ENCODE measurements around the gene EFTUD2.

The EFTUD2 gene

GRCh38 chr17:44850025-44850424 is 49.2 kb downstream of the EFTUD2 start:
- no peak for TF ChIP-seq CEBPB (IDR thresholded peaks at IDR 0.05)
- no peak for TF ChIP-seq NFIC (IDR thresholded peaks at IDR 0.05)
- no peak for TF ChIP-seq MAX (IDR thresholded peaks at IDR 0.05)
- no peak for TF ChIP-seq FOXM1 (IDR thresholded peaks at IDR 0.05; ENCODE audit: borderline replicate concordance, low read depth)
- no peak for TF ChIP-seq EP300 (IDR thresholded peaks at IDR 0.05; ENCODE audit: borderline replicate concordance)
- no peak for TF ChIP-seq USF1 (IDR thresholded peaks at IDR 0.05)

- TF ChIP-seq FOXM1 (IDR thresholded peaks at IDR 0.05; ENCODE audit: borderline replicate concordance, low read depth), result no peak
- no peak for TF ChIP-seq CEBPB (IDR thresholded peaks at IDR 0.05)
- TF ChIP-seq RAD21 (IDR thresholded peaks at IDR 0.05; ENCODE audit: low read depth), result no peak
- TF ChIP-seq ZBTB7A (IDR thresholded peaks at IDR 0.05; ENCODE audit: low read depth), result no peak
- no peak for TF ChIP-seq TEAD4 (IDR thresholded peaks at IDR 0.05)
- no peak for TF ChIP-seq TAF1 (IDR thresholded peaks at IDR 0.05; ENCODE audit: low read depth)
- TF ChIP-seq USF1 (IDR thresholded peaks at IDR 0.05), result no peak
- TF ChIP-seq TCF12 (IDR thresholded peaks at IDR 0.05; ENCODE audit: low read depth), result no peak
These were observed 50.2 kb downstream of the EFTUD2 start for GRCh38 chr17:44848961-44849489.

GRCh38 chr17:44848257-44848795 is 50.9 kb downstream of the EFTUD2 start:
- TF ChIP-seq CEBPB (IDR thresholded peaks at IDR 0.05) (no peak), NFIC (IDR thresholded peaks at IDR 0.05) (no peak), TCF12 (IDR thresholded peaks at IDR 0.05; ENCODE audit: low read depth) (no peak), YY1 (IDR thresholded peaks at IDR 0.05; ENCODE audit: low read depth) (no peak), EGR1 (IDR thresholded peaks at IDR 0.05) (no peak), TEAD4 (IDR thresholded peaks at IDR 0.05) (no peak), REST (IDR thresholded peaks at IDR 0.05; ENCODE audit: low read depth) (no peak), TAF1 (IDR thresholded peaks at IDR 0.05; ENCODE audit: low read depth) (no peak), RAD21 (IDR thresholded peaks at IDR 0.05; ENCODE audit: low read depth) (no peak), CREB1 (IDR thresholded peaks at IDR 0.05; ENCODE audit: low read depth) (no peak), EP300 (IDR thresholded peaks at IDR 0.05; ENCODE audit: borderline replicate concordance) (no peak), MAX (IDR thresholded peaks at IDR 0.05) (no peak), USF1 (IDR thresholded peaks at IDR 0.05) (no peak), ZBTB7A (IDR thresholded peaks at IDR 0.05; ENCODE audit: low read depth) (no peak), FOXM1 (IDR thresholded peaks at IDR 0.05; ENCODE audit: borderline replicate concordance, low read depth) (no peak)

- TF ChIP-seq RAD21 (IDR thresholded peaks at IDR 0.05; ENCODE audit: low read depth) (no peak), USF1 (IDR thresholded peaks at IDR 0.05) (no peak), EGR1 (IDR thresholded peaks at IDR 0.05) (no peak), ZBTB7A (IDR thresholded peaks at IDR 0.05; ENCODE audit: low read depth) (no peak), TCF12 (IDR thresholded peaks at IDR 0.05; ENCODE audit: low read depth) (no peak), FOXM1 (IDR thresholded peaks at IDR 0.05; ENCODE audit: borderline replicate concordance, low read depth) (no peak), CEBPB (IDR thresholded peaks at IDR 0.05) (no peak), YY1 (IDR thresholded peaks at IDR 0.05; ENCODE audit: low read depth) (no peak), TAF1 (IDR thresholded peaks at IDR 0.05; ENCODE audit: low read depth) (no peak), NFIC (IDR thresholded peaks at IDR 0.05) (no peak), CREB1 (IDR thresholded peaks at IDR 0.05; ENCODE audit: low read depth) (no peak), REST (IDR thresholded peaks at IDR 0.05; ENCODE audit: low read depth) (no peak), EP300 (IDR thresholded peaks at IDR 0.05; ENCODE audit: borderline replicate concordance) (no peak), MAX (IDR thresholded peaks at IDR 0.05) (no peak), TEAD4 (IDR thresholded peaks at IDR 0.05) (no peak)
These were observed 51.7 kb downstream of the EFTUD2 start, which contains the start of gene HIGD1B for GRCh38 chr17:44847586-44847985. Gene HIGD1B (plus strand): TSS chr17:44847883. CDS start chr17:44848153, 270 bp downstream.

Measured in Ishikawa (cell line).